ENCODE measurements around the gene PAQR9.

GRCh38 chr3:143011705-143012104 is 48.2 kb upstream of the PAQR9 start:
- TF ChIP-seq SIN3A (IDR thresholded peaks at IDR 0.05; ENCODE audit: borderline replicate concordance, insufficient read depth, low read length) (no peak), POLR2AphosphoS5 (IDR thresholded peaks at IDR 0.05; ENCODE audit: low read depth, low read length) (no peak), FOXP2 (optimal IDR thresholded peaks at IDR 0.05; ENCODE audit: borderline replicate concordance, extremely low read depth, extremely low read length, insufficient read depth) (no peak), TAF1 (IDR thresholded peaks at IDR 0.05; ENCODE audit: borderline replicate concordance, insufficient read depth, low read length) (no peak)
- TF ChIP-seq, protein P1, sequence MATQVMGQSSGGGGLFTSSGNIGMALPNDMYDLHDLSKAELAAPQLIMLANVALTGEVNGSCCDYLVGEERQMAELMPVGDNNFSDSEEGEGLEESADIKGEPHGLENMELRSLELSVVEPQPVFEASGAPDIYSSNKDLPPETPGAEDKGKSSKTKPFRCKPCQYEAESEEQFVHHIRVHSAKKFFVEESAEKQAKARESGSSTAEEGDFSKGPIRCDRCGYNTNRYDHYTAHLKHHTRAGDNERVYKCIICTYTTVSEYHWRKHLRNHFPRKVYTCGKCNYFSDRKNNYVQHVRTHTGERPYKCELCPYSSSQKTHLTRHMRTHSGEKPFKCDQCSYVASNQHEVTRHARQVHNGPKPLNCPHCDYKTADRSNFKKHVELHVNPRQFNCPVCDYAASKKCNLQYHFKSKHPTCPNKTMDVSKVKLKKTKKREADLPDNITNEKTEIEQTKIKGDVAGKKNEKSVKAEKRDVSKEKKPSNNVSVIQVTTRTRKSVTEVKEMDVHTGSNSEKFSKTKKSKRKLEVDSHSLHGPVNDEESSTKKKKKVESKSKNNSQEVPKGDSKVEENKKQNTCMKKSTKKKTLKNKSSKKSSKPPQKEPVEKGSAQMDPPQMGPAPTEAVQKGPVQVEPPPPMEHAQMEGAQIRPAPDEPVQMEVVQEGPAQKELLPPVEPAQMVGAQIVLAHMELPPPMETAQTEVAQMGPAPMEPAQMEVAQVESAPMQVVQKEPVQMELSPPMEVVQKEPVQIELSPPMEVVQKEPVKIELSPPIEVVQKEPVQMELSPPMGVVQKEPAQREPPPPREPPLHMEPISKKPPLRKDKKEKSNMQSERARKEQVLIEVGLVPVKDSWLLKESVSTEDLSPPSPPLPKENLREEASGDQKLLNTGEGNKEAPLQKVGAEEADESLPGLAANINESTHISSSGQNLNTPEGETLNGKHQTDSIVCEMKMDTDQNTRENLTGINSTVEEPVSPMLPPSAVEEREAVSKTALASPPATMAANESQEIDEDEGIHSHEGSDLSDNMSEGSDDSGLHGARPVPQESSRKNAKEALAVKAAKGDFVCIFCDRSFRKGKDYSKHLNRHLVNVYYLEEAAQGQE (IDR thresholded peaks at IDR 0.05; ENCODE audit: insufficient read depth in 1 of 2, low read depth in 2 of 2, low read length in 2 of 2): no peak
